Adrenal gland (tissue), 12 donors: ENCODE results near the gene REEP1. TPM values are rescaled to one million over a fixed set of nuclear protein-coding genes. Genes with fewer than 3 reads are reported as not detected.

ENCODE experiments used
- DNase-seq, 7 donors: peaks; one replicate each; pipeline ENCODE4 v3.0.0-alpha.2; 2019 to 2020
- H3K27ac ChIP-seq, 5 donors: fragments of 200-600 bp; sonication (generic) in 4 of 5; 1 replicate in 3 of 5; 2 replicates in 2 of 5; pipeline versions ENCODE4 v1.5.1 to v1.8.0; 2016 to 2020; ENCODE audit warnings: mild to moderate bottlenecking in 1 of 5
- H3K27me3 ChIP-seq: fragments of 200-600 bp; 2 replicates; pipeline ENCODE4 v1.8.0; 2021
- H3K36me3 ChIP-seq, 2 donors: fragments of 200-600 bp; replicated peaks in 1 of 2; 1 replicate in 1 of 2; 2 replicates in 1 of 2; pipeline versions ENCODE4 v1.5.1 to v1.8.0; 2018 to 2022
- H3K4me1 ChIP-seq, 2 donors: fragments of 200-600 bp; replicated peaks in 1 of 2; 1 replicate in 1 of 2; 2 replicates in 1 of 2; pipeline versions ENCODE4 v1.5.1 to v1.8.0; 2018 to 2021
- H3K4me3 ChIP-seq, 4 donors: fragments of 200-600 bp; sonication (generic) in 3 of 4; one replicate each; pipeline ENCODE4 v1.5.1; 2016 to 2018
- H3K9me3 ChIP-seq, 3 donors: fragments of 200-600 bp; sonication (generic) in 1 of 3; replicated peaks in 1 of 3; 1 replicate in 2 of 3; 2 replicates in 1 of 3; pipeline versions ENCODE4 v1.5.1 to v1.8.0; 2016 to 2021
- CTCF ChIP-seq, 6 experiments: fragments of 450-650 bp in 4 of 6; fragments of 200-600 bp in 2 of 6; sonication (generic) in 1 of 6; IDR thresholded peaks; 1 replicate in 5 of 6; 2 replicates in 1 of 6; pipeline versions ENCODE4 v1.5.1 to v1.8.0; 2016 to 2021; ENCODE audit warnings: antibody characterized with exemption in 6 of 6, mild to moderate bottlenecking in 2 of 6, moderate library complexity in 1 of 6
- POLR2A ChIP-seq, 2 donors: fragments of 450-650 bp; IDR thresholded peaks; one replicate each; pipeline ENCODE4 v1.6.1; 2017; ENCODE audit warnings: antibody characterized with exemption in 2 of 2, mild to moderate bottlenecking in 2 of 2, moderate library complexity in 1 of 2
- WGBS, 4 donors: extraction: QIAGEN DNeasy Blood & Tissue Kit in 2 of 4; methylation state at CpG; one replicate each; pipeline versions ENCODE4 v1.1.5 to v1.1.7; 2013 to 2017; 5-methylcytosine and 5-hydroxymethylcytosine counted together
- intact Hi-C, 2 donors: fragments of 100-400 bp; cut with DNase I; formaldehyde crosslinking; loops; one replicate each; pipeline versions ENCODE4 v1.14.1 to v1.15.0; 2022 to 2023
- polyA plus RNA-seq, 3 donors: library from polyadenylated mRNA; stranded (reverse); fragments of 200-250 nt in 2 of 3; fragments of 350-450 nt in 1 of 3; fragmentation: Illumina TruSeq in 1 of 3; extraction: RNeasy Lipid Tissue Mini Kit (QIAGEN cat#74804) in 1 of 3; gene quantifications; one replicate each; pipeline ENCODE4 v1.2.3, GENCODE V29; 2013 to 2014
- total RNA-seq, 9 donors: library from RNA; depleted of rRNA in 4 of 9; stranded (reverse); fragments of >200 nt in 4 of 9; fragments of 120-200 nt in 1 of 9; fragmentation: NEBNext Ultra II Directional in 1 of 9; extraction: Animal tissue kit (Norgen Biotek cat#: 25700) in 1 of 9; gene quantifications; one replicate each; pipeline versions ENCODE4 v1.1.0 to v1.2.4, GENCODE V29; 2013 to 2023
- donor health status: healthy with polysubstance abuse.
- donor health status: Bipolar disorder and iron deficiency.
- donor health status: DM: yes; HTN: yes; CAD: no.
- donor health status: DM: no; HTN: no; CAD: no.
- donor health status: DM: no; HTN: no; CAD: no.
- donor health status: DM: yes; HTN: yes; CAD: no.

The REEP1 gene
- total and polyA plus RNA-seq, 12 donors: 0.36 to 9.3 (median 3.1) TPM

DNA sequence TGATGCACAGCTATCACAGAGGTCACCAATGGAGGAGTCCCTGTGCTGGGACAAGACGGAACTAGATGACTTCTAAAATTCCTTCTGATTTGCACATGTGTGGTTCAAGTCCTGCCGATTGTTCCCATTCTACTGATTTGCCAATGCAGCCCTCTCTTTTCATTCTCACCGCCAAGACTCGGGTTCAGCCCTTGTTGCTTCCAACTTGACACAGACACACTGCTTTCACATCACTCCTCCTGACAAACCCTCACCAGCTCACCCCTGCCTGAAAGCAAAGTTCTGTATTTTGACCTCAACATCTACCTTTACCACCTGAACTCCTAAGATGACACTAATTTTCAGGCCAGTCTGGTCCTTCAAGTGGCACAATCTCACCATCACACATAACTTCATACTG, 25.5 kb downstream of the REEP1 start:
- no peaks in the 10 kb centered on the region for H3K4me1 ChIP-seq
- 91 to 95% (median 93%) methylated on average over 4 of the region's 4 CpGs for WGBS, 4 donors
- H3K4me3 ChIP-seq: no peak overlapping the region
- no peaks in the 10 kb centered on the region for H3K9me3 ChIP-seq
- intact Hi-C loops: no loop called here
- peak in 1 of 7 donors; percentile 4 for DNase-seq
- TF ChIP-seq CTCF (IDR thresholded peaks at IDR 0.05): no peak
- TF ChIP-seq POLR2A (IDR thresholded peaks at IDR 0.05): no peak
- H3K36me3 ChIP-seq: no peaks in the 10 kb centered on the region
- H3K27me3 ChIP-seq: no peaks in the 10 kb centered on the region
- H3K27ac ChIP-seq: no peak overlapping the region

DNA sequence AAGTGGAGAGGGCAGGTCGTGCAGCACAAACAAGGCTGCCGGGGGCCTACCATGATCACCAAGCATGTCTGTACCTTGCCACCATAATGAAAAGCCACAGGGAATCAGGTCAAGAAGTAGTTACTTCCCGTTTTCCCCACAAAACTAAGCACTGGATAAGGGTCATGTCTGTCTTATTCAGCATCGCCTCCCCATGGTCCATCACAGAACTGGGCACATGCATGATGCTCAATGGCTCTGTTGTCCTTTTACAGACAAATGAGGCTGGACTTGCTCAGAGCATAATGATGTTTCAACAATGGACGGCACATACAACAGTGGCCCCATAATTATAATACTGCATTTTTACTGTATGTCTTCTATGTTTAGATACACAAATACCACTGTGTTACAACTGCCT, 27.5 kb downstream of the REEP1 start:
- peak in 1 of 7 donors; percentile 18 for DNase-seq
- Histone ChIP-seq H3K4me3 (no peak overlapping the region), H3K4me1 (no peaks in the 10 kb centered on the region), H3K36me3 (no peaks in the 10 kb centered on the region), H3K27me3 (no peaks in the 10 kb centered on the region), H3K9me3 (no peaks in the 10 kb centered on the region), H3K27ac (no peak overlapping the region)
- 88 to 90% (median 89%) methylated on average over 5 of the region's 5 CpGs for WGBS, 4 donors
- no peak for TF ChIP-seq POLR2A (IDR thresholded peaks at IDR 0.05)
- TF ChIP-seq CTCF (IDR thresholded peaks at IDR 0.05): no peak
- intact Hi-C loops: no loop called here

DNA sequence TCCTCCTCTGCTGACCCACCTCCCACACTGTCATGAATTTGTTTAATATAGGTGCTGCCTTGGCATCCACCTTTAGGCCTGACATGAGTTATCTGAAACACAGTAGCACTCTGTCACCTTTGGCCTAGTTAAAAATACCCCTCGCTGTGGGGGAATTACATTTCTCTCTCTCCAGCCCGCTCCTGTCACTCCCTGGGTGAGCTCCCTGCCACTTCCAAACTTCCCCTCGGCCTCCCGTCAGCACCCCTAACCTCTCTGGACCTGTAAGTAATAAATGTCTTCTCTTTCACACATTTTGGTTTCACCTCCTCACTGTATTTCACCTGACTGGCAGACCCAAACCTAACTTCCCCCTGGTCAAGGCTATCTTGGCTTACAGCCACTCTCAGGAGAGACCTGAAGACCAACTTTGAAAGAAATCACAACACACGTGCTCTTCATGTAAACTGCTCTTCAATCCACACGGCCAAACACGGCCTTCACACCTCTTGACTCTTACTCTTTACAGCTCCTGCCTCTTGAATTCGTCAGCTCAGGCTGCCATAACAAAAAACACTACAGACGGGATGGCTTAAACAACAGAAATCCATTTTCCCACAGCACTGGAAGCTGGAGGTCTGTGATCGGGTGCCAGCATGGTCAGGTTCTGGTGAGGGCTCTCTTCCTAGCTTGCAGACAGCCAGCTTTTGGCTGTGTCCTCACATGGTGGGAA, 28.3 kb downstream of the REEP1 start:
- H3K27me3 ChIP-seq: no peaks in the 10 kb centered on the region
- H3K4me1 ChIP-seq: no peaks in the 10 kb centered on the region
- intact Hi-C loops: no loop called here
- H3K36me3 ChIP-seq: no peaks in the 10 kb centered on the region
- no peak for TF ChIP-seq POLR2A (IDR thresholded peaks at IDR 0.05)
- TF ChIP-seq CTCF (IDR thresholded peaks at IDR 0.05): no peak
- H3K9me3 ChIP-seq: no peaks in the 10 kb centered on the region
- peak in 1 of 7 donors; percentile 17 for DNase-seq
- H3K27ac ChIP-seq: no peak overlapping the region
- WGBS, 4 donors: 90 to 94% (median 93%) methylated on average over 10 of the region's 10 CpGs
- H3K4me3 ChIP-seq: no peak overlapping the region

DNA sequence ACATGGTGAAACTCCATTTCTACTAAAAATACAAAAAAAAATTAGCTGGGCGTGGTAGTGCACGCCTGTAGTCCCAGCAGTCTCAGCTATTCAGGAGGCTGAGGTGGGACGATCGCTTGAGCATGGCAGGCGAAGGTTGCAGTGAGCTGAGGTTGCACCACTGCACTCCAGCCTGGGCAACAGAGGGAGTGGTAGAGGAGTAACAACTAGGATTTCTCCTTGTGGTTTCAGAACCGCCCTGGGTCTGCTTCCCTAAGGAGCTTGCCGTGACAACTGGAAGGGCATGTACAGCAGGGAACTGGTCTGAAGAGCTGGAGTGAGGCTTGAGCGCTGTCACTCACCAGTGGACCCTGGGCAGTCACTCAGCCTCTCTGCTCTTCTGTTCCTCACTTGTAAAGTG, 29.1 kb downstream of the REEP1 start:
- intact Hi-C loops: no loop called here
- no peaks in the 10 kb centered on the region for H3K36me3 ChIP-seq
- no peaks in the 10 kb centered on the region for H3K27me3 ChIP-seq
- no peaks in the 10 kb centered on the region for H3K9me3 ChIP-seq
- DNase-seq: peak in 1 of 7 donors; percentile 11
- TF ChIP-seq POLR2A (IDR thresholded peaks at IDR 0.05) (no peak), CTCF (IDR thresholded peaks at IDR 0.05) (no peak)
- H3K4me1 ChIP-seq: no peaks in the 10 kb centered on the region
- WGBS, 4 donors: 88 to 94% (median 92%) methylated on average over 5 to 8 of the region's 8 CpGs
- H3K4me3 ChIP-seq: no peak overlapping the region
- no peak overlapping the region for H3K27ac ChIP-seq
